Measurements from ENCODE around the gene PPP1R13B.

PPP1R13B gene

GRCh38 chr14:103728141-103728540 is 119.2 kb downstream of the PPP1R13B start:
- Histone ChIP-seq H3K9me3 (ENCODE audit: low read depth, low read length) (no peaks in the 10 kb centered on the region), H3K27ac (no peak overlapping the region), H3K4me3 (no peak overlapping the region), H3K9ac (ENCODE audit: insufficient read length) (no peak overlapping the region), H3K36me3 (ENCODE audit: insufficient read depth, low read length) (peaks cover 37% of the 10 kb centered on the region)
- no peak for DNase-seq (ENCODE audit: low read depth, low spot score)
- TF ChIP-seq POLR2AphosphoS5 (IDR thresholded peaks at IDR 0.05; ENCODE audit: borderline replicate concordance, low read depth, low read length): no peak
- TF ChIP-seq EZH2 (IDR thresholded peaks at IDR 0.05): no peak
- no peak for TF ChIP-seq FOXP2 (optimal IDR thresholded peaks at IDR 0.05; ENCODE audit: control extremely low read depth, extremely low read length, insufficient read depth)

GRCh38 chr14:103727313-103727980 is 119.9 kb downstream of the PPP1R13B start:
- H3K27ac ChIP-seq: no peak overlapping the region
- H3K36me3 ChIP-seq (ENCODE audit: insufficient read depth, low read length): peaks cover 33% of the 10 kb centered on the region
- H3K9ac ChIP-seq (ENCODE audit: insufficient read length): no peak overlapping the region
- no peak overlapping the region for H3K4me3 ChIP-seq
- DNase-seq (ENCODE audit: low read depth, low spot score): no peak
- no peaks in the 10 kb centered on the region for H3K9me3 ChIP-seq (ENCODE audit: low read depth, low read length)
- no peak for TF ChIP-seq POLR2AphosphoS5 (IDR thresholded peaks at IDR 0.05; ENCODE audit: borderline replicate concordance, low read depth, low read length)
- no peak for TF ChIP-seq FOXP2 (optimal IDR thresholded peaks at IDR 0.05; ENCODE audit: control extremely low read depth, extremely low read length, insufficient read depth)

GRCh38 chr14:103726474-103726873 is 120.9 kb downstream of the PPP1R13B start:
- TF ChIP-seq POLR2AphosphoS5 (IDR thresholded peaks at IDR 0.05; ENCODE audit: borderline replicate concordance, low read depth, low read length) (no peak), EZH2 (IDR thresholded peaks at IDR 0.05) (no peak), FOXP2 (optimal IDR thresholded peaks at IDR 0.05; ENCODE audit: control extremely low read depth, extremely low read length, insufficient read depth) (no peak)
- H3K9me3 ChIP-seq (ENCODE audit: low read depth, low read length): no peaks in the 10 kb centered on the region
- DNase-seq (ENCODE audit: low read depth, low spot score): no peak
- no peak overlapping the region for H3K9ac ChIP-seq (ENCODE audit: insufficient read length)
- H3K4me3 ChIP-seq: no peak overlapping the region
- no peak overlapping the region for H3K27ac ChIP-seq
- H3K36me3 ChIP-seq (ENCODE audit: insufficient read depth, low read length): peaks cover 28% of the 10 kb centered on the region

GRCh38 chr14:103725739-103726395 is 121.5 kb downstream of the PPP1R13B start:
- no peak overlapping the region for H3K9ac ChIP-seq (ENCODE audit: insufficient read length)
- H3K27ac ChIP-seq: no peak overlapping the region
- no peak overlapping the region for H3K4me3 ChIP-seq
- peaks cover 27% of the 10 kb centered on the region for H3K36me3 ChIP-seq (ENCODE audit: insufficient read depth, low read length)
- no peak for DNase-seq (ENCODE audit: low read depth, low spot score)
- H3K9me3 ChIP-seq (ENCODE audit: low read depth, low read length): no peaks in the 10 kb centered on the region
- no peak for TF ChIP-seq POLR2AphosphoS5 (IDR thresholded peaks at IDR 0.05; ENCODE audit: borderline replicate concordance, low read depth, low read length)
- TF ChIP-seq FOXP2 (optimal IDR thresholded peaks at IDR 0.05; ENCODE audit: control extremely low read depth, extremely low read length, insufficient read depth): no peak

GRCh38 chr14:103725001-103725682 is 122.2 kb downstream of the PPP1R13B start:
- DNase-seq (ENCODE audit: low read depth, low spot score): no peak
- no peak overlapping the region for H3K4me3 ChIP-seq
- H3K36me3 ChIP-seq (ENCODE audit: insufficient read depth, low read length): peaks cover 24% of the 10 kb centered on the region
- no peak overlapping the region for H3K9ac ChIP-seq (ENCODE audit: insufficient read length)
- H3K27ac ChIP-seq: no peak overlapping the region
- no peak for TF ChIP-seq EZH2 (IDR thresholded peaks at IDR 0.05)
- TF ChIP-seq FOXP2 (optimal IDR thresholded peaks at IDR 0.05; ENCODE audit: control extremely low read depth, extremely low read length, insufficient read depth): no peak
- no peak for TF ChIP-seq POLR2AphosphoS5 (IDR thresholded peaks at IDR 0.05; ENCODE audit: borderline replicate concordance, low read depth, low read length)
- no peaks in the 10 kb centered on the region for H3K9me3 ChIP-seq (ENCODE audit: low read depth, low read length)

- H3K9me3 ChIP-seq (ENCODE audit: low read depth, low read length): no peaks in the 10 kb centered on the region
- H3K4me3 ChIP-seq: no peak overlapping the region
- no peak for DNase-seq (ENCODE audit: low read depth, low spot score)
- H3K9ac ChIP-seq (ENCODE audit: insufficient read length): no peak overlapping the region
- no peak overlapping the region for H3K27ac ChIP-seq
- TF ChIP-seq POLR2AphosphoS5 (IDR thresholded peaks at IDR 0.05; ENCODE audit: borderline replicate concordance, low read depth, low read length) (no peak), FOXP2 (optimal IDR thresholded peaks at IDR 0.05; ENCODE audit: control extremely low read depth, extremely low read length, insufficient read depth) (no peak), EZH2 (IDR thresholded peaks at IDR 0.05) (no peak)
- H3K36me3 ChIP-seq (ENCODE audit: insufficient read depth, low read length): peaks cover 13% of the 10 kb centered on the region
These were observed 123.3 kb downstream of the PPP1R13B start for GRCh38 chr14:103724116-103724515.

GRCh38 chr14:103723748-103724081 is 123.7 kb downstream of the PPP1R13B start:
- no peak overlapping the region for H3K27ac ChIP-seq
- H3K9ac ChIP-seq (ENCODE audit: insufficient read length): no peak overlapping the region
- no peak for DNase-seq (ENCODE audit: low read depth, low spot score)
- no peak for TF ChIP-seq EZH2 (IDR thresholded peaks at IDR 0.05)
- TF ChIP-seq FOXP2 (optimal IDR thresholded peaks at IDR 0.05; ENCODE audit: control extremely low read depth, extremely low read length, insufficient read depth): no peak
- no peak for TF ChIP-seq POLR2AphosphoS5 (IDR thresholded peaks at IDR 0.05; ENCODE audit: borderline replicate concordance, low read depth, low read length)
- H3K9me3 ChIP-seq (ENCODE audit: low read depth, low read length): no peaks in the 10 kb centered on the region
- H3K4me3 ChIP-seq: no peak overlapping the region
- H3K36me3 ChIP-seq (ENCODE audit: insufficient read depth, low read length): peaks cover 9% of the 10 kb centered on the region

- H3K9me3 ChIP-seq (ENCODE audit: low read depth, low read length): no peaks in the 10 kb centered on the region
- peaks cover 6% of the 10 kb centered on the region; the same call in 1 of the 2 replicates for H3K36me3 ChIP-seq (ENCODE audit: insufficient read depth, low read length)
- no peak overlapping the region for H3K4me3 ChIP-seq
- no peak overlapping the region for H3K9ac ChIP-seq (ENCODE audit: insufficient read length)
- no peak overlapping the region for H3K27ac ChIP-seq
- TF ChIP-seq EZH2 (IDR thresholded peaks at IDR 0.05) (no peak), POLR2AphosphoS5 (IDR thresholded peaks at IDR 0.05; ENCODE audit: borderline replicate concordance, low read depth, low read length) (no peak), FOXP2 (optimal IDR thresholded peaks at IDR 0.05; ENCODE audit: control extremely low read depth, extremely low read length, insufficient read depth) (no peak)
- DNase-seq (ENCODE audit: low read depth, low spot score): no peak
These were observed 125.8 kb downstream of the PPP1R13B start for GRCh38 chr14:103721334-103722120.

All from SK-N-MC (cell line).